SK-N-MC (cell line): Measurements from ENCODE around the gene DNAJC12.

Experiments used
- EZH2 ChIP-seq: fragments of 200-600 bp; sonication (generic); IDR thresholded peaks from one replicate; pipeline ENCODE4 v1.6.1; 2017; ENCODE audit warnings: antibody characterized with exemption
- POLR2AphosphoS5 ChIP-seq: IDR thresholded peaks from 2 replicates; pipeline ENCODE4 v1.6.1; 2012; ENCODE audit warnings: mild to moderate bottlenecking, low read depth, low read length, borderline replicate concordance

GRCh38 chr10:67815571-67816059, 22.4 kb downstream of the DNAJC12 start:
- TF ChIP-seq POLR2AphosphoS5 (no peak), EZH2 (no peak)
